Measurements from ENCODE around the gene MIDN.

Gene MIDN

DNA sequence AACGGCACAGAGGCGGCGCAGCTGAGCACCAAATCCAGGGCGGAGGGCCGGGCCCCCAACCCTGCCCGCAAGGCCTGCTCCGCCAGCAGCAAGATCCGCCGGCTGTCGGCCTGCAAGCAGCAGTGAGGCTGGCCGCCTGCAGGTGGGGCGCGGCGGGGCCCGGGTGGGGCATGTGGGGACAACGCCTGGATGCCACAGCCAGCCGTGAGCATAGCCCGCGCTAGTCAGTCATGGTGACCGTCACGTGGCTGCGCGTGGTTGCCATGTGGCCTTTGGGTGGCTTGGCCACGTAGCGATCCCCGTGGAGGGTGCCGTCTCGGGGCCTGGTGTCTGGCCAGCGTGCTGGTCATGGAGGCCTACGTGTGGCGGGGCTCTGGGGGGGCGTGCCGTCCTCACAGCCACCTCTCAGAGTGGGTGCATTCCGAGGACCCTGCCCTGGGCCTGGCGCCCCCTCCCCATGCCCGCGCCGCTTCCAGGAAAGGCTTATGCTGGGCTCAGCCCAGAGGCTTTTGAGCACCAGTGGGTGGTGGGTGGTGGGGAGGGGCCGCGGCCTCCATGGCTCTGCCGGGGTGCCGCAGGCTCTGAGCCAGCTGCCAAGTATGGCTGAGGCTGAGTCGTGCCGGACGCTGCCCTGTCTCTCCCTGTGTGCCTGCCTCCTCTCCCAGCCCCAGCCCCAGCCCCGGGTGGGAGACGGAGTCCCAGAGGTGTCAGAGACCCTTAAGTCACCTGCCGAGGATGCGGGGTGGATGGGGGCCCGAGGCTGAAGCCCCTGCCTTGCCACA, 21.7 kb upstream of the MIDN start:
- no peak overlapping the region for H3K4me3 ChIP-seq (ENCODE audit: low read length)
- DNase-seq (ENCODE audit: low read depth), result no peak
- TF ChIP-seq, protein P1, sequence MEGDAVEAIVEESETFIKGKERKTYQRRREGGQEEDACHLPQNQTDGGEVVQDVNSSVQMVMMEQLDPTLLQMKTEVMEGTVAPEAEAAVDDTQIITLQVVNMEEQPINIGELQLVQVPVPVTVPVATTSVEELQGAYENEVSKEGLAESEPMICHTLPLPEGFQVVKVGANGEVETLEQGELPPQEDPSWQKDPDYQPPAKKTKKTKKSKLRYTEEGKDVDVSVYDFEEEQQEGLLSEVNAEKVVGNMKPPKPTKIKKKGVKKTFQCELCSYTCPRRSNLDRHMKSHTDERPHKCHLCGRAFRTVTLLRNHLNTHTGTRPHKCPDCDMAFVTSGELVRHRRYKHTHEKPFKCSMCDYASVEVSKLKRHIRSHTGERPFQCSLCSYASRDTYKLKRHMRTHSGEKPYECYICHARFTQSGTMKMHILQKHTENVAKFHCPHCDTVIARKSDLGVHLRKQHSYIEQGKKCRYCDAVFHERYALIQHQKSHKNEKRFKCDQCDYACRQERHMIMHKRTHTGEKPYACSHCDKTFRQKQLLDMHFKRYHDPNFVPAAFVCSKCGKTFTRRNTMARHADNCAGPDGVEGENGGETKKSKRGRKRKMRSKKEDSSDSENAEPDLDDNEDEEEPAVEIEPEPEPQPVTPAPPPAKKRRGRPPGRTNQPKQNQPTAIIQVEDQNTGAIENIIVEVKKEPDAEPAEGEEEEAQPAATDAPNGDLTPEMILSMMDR (conservative IDR thresholded peaks at IDR 0.05; ENCODE audit: low read length), result no peak

DNA sequence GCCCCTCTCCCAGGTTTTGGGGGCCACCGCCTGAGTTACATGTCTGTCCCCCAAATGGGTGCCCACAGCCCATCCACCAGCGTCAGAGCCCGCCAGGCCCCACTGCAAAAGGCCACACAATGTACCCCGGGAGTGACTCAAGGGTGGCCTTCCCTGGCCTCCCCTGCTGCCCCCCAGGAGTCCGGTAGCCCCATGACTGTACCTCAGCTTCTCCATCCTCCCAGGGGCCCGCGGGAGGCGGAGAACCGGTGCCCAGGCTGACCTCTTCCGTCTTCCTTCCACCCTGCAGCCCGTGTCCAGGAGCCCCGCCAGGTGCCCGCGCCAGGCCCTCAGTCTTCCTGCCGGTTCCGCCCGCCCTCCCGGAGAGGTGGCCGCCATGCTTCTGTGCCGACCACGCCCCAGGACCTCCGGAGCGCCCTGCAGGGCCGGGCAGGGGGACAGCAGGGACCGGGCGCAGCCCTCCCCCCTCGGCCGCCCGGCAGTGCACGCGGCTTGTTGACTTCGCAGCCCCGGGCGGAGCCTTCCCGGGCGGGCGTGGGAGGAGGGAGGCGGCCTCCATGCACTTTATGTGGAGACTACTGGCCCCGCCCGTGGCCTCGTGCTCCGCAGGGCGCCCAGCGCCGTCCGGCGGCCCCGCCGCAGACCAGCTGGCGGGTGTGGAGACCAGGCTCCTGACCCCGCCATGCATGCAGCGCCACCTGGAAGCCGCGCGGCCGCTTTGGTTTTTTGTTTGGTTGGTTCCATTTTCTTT, 20.9 kb upstream of the MIDN start:
- TF ChIP-seq, protein P1 (conservative IDR thresholded peaks at IDR 0.05; ENCODE audit: low read length), result no peak
- no peak overlapping the region for H3K4me3 ChIP-seq (ENCODE audit: low read length)
- no peak for DNase-seq (ENCODE audit: low read depth)

DNA sequence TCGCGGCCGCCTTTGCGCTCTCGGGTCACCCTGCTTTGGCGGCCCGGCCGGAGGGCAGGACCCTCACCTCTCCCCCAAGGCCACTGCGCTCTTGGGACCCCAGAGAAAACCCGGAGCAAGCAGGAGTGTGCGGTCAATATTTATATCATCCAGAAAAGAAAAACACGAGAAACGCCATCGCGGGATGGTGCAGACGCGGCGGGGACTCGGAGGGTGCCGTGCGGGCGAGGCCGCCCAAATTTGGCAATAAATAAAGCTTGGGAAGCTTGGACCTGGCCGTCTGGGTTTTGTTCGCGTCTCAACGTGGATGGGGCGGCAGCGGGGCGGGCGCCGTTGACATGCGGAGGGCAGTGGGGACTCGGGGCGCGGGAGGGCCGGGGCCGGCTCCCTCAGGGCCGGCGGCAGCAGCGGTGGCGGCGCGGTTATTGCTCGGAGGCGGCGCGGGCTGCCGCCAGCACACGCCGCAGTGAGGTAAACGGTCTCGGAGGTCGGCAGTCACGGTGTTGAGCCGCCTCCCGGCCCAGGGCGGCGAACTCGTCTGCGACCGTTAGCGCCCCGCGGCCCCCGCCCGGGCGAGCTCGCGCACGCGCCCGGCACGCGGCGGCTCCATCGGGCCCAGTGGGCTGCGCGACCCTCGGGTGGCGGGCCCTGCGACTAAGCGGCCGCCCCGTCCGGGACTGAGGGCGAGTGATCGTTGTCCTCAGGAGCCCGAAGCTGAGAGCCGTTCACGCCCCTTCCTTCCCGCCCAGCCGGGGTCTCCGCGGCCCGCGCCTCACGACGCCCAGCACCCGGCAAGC, 20.0 kb upstream of the MIDN start:
- no peak for DNase-seq (ENCODE audit: low read depth)
- TF ChIP-seq, protein P1 (conservative IDR thresholded peaks at IDR 0.05; ENCODE audit: low read length), result no peak
- no peak overlapping the region for H3K4me3 ChIP-seq (ENCODE audit: low read length)

DNA sequence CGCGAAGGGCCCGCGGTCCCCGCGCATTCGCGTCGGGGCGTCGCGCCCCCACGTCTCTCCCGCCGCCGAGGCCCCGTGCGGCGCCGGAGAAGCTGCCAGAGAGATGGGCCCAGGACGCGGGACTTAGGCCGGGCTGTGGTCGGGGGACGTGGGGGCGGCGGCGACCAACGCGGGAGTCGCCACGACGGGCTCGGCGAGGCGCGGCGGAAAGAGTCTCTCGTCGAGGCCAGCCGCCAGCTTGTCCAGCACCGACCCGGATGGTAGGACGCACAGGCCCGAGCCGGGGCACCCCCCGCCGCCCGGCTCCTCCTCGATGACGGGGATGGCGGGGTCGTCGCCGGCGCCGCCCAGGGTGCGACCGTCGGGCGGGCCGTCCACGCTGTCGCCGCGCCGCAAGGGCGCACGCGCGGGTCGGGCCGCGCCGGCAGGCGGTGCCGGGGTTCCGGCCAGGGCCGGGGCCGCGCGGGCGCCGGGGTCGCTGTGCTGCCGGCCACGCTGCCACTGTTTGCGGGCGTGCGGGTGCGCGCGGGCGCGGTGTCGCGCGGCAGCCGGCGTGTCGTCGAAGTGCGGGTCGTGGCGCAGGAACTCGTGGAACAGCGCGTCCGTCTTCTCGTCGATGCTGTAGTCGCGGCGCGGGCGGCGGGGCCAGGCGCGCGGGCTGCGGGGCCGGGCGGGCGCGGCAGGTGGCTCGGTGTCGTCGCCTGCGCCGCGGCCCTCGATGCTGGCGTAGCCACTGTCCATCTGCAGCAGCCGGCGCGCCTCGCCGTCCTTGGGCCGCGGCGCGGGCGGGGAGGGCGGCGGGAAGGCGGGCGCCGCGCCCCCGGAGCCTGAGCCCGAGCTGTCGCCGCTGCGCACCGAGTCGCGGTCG, 19.1 kb upstream of the MIDN start:
- DNase-seq (ENCODE audit: low read depth), result no peak
- TF ChIP-seq, protein P1 (conservative IDR thresholded peaks at IDR 0.05; ENCODE audit: low read length), result no peak
- no peak overlapping the region for H3K4me3 ChIP-seq (ENCODE audit: low read length)

DNA sequence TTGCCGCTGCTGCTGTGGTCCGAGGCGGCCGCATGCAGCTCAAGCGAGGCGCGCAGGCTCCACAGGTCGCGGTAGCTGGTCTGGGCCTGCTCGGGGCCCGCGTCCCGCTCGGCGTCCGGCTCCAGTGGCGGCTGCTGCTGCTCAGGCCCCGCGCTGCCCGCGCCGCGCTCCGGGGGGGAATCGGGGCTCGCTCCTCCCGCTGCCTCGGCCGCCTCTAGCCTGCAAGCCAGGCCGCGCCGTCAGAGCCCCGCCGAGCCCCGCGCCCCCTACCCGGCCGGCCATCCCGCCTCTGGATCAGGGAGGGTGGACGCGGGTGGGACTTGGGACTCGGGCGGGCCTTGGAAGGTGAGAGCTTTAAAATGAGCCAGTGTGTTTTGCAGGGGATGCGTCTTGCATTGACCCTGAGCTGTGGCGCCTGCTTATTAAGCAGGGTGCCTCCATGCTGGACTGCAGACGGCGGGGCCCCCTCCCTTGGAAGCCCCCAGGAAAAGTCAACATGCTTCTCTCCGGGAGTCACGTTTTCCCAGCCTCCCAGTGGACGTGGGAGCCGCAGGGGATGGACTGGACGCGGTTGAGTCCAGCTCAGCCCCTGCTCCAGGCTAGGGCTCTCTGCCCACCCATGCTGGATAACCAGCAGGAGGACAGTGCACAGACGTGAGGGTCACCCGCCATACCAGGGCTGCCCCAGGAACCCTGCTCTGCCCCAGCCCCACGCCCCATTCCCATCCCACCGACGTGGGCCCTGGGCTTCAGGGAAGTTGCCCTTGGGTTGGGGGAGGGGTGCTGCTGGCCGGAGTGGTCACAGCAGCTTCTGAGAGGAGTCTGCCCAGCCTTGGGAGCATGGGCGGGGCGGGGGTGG, 18.2 kb upstream of the MIDN start:
- no peak for DNase-seq (ENCODE audit: low read depth)
- TF ChIP-seq, protein P1 (conservative IDR thresholded peaks at IDR 0.05; ENCODE audit: low read length), result no peak
- no peak overlapping the region for H3K4me3 ChIP-seq (ENCODE audit: low read length)

Measured in AG10803 (cell line).